Ovary (tissue), 3 donors: Measurements from ENCODE around the gene AGBL4.

Experiments used
- CTCF ChIP-seq, 3 donors: fragments of 450-650 bp in 2 of 3; fragments of 200-600 bp in 1 of 3; IDR thresholded peaks; one replicate each; pipeline versions ENCODE4 v1.5.1 to v1.8.0; 2016 to 2022; ENCODE audit warnings: antibody characterized with exemption in 3 of 3, mild to moderate bottlenecking in 1 of 3
- EP300 ChIP-seq: sonication (generic); formaldehyde crosslinking; IDR thresholded peaks from one replicate; pipeline ENCODE4 v1.6.1; 2017; ENCODE audit warnings: antibody characterized with exemption
- POLR2A ChIP-seq: fragments of 450-650 bp; IDR thresholded peaks from one replicate; pipeline ENCODE4 v1.6.1; 2017; ENCODE audit warnings: antibody characterized with exemption, mild to moderate bottlenecking, moderate library complexity
- donor health status: DM: no; HTN: no; CAD: no.

- no peak for TF ChIP-seq CTCF (IDR thresholded peaks at IDR 0.05)
- no peak for TF ChIP-seq POLR2A
- TF ChIP-seq EP300 = no peak
Observed at GRCh38 chr1:50027794-50028193, 4.0 kb upstream of the AGBL4 start.
